HL-60 (cell line): ENCODE measurements around the gene PRKD1.

Experiments used
- DNase-seq, 2 experiments: peaks; one replicate each; pipeline ENCODE4 v3.0.0-alpha.2; 2010 to 2020; ENCODE audit warnings: low read depth in 1 of 2, low spot score in 1 of 2
- H3K27ac ChIP-seq: fragments of 250-450 bp; sonication (Bioruptor Pico); replicated peaks from 2 replicates; pipeline ENCODE4 v1.5.1; 2020; ENCODE audit warnings: mild to moderate bottlenecking, moderate library complexity
- H3K27me3 ChIP-seq: fragments of 250-450 bp; sonication (Bioruptor Pico); 2 replicates; pipeline ENCODE4 v1.5.1; 2021; ENCODE audit warnings: mild to moderate bottlenecking, moderate library complexity; ENCODE audit not compliant: insufficient read depth, poor library complexity, severe bottlenecking
- H3K4me3 ChIP-seq: replicated peaks from 2 replicates; pipeline ENCODE4 v1.5.1; 2011; ENCODE audit warnings: mild to moderate bottlenecking, control low read depth, low read length; ENCODE audit not compliant: insufficient read depth
- GABPA ChIP-seq: IDR thresholded peaks from 2 replicates; pipeline ENCODE4 v1.6.1; 2012; ENCODE audit warnings: low read depth
- POLR2AphosphoS5 ChIP-seq: IDR thresholded peaks from 2 replicates; pipeline ENCODE4 v1.6.1; 2012; ENCODE audit warnings: low read depth
- REST ChIP-seq: IDR thresholded peaks from 2 replicates; pipeline ENCODE4 v1.6.1; 2012; ENCODE audit warnings: low read depth; ENCODE audit not compliant: insufficient replicate concordance
- SPI1 ChIP-seq: IDR thresholded peaks from 2 replicates; pipeline ENCODE4 v1.6.1; 2012; ENCODE audit warnings: low read depth, mild to moderate bottlenecking, borderline replicate concordance
- TF ChIP-seq, protein P1 (sequence below): IDR thresholded peaks from one replicate; pipeline ENCODE4 v1.5.1; 2011; ENCODE audit warnings: low read length, control low read depth, inconsistent platforms; ENCODE audit not compliant: insufficient read depth

Gene PRKD1

GRCh38 chr14:29664515-29664914 is 263.1 kb downstream of the PRKD1 start:
- TF ChIP-seq, protein P1, sequence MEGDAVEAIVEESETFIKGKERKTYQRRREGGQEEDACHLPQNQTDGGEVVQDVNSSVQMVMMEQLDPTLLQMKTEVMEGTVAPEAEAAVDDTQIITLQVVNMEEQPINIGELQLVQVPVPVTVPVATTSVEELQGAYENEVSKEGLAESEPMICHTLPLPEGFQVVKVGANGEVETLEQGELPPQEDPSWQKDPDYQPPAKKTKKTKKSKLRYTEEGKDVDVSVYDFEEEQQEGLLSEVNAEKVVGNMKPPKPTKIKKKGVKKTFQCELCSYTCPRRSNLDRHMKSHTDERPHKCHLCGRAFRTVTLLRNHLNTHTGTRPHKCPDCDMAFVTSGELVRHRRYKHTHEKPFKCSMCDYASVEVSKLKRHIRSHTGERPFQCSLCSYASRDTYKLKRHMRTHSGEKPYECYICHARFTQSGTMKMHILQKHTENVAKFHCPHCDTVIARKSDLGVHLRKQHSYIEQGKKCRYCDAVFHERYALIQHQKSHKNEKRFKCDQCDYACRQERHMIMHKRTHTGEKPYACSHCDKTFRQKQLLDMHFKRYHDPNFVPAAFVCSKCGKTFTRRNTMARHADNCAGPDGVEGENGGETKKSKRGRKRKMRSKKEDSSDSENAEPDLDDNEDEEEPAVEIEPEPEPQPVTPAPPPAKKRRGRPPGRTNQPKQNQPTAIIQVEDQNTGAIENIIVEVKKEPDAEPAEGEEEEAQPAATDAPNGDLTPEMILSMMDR: no peak
- TF ChIP-seq SPI1: no peak
- TF ChIP-seq POLR2AphosphoS5: no peak
- TF ChIP-seq GABPA: no peak
- no peak for TF ChIP-seq REST
- no peak for DNase-seq
- H3K27ac ChIP-seq: no peak overlapping the region
- H3K27me3 ChIP-seq: no peaks in the 10 kb centered on the region
- H3K4me3 ChIP-seq: no peak overlapping the region

DNA sequence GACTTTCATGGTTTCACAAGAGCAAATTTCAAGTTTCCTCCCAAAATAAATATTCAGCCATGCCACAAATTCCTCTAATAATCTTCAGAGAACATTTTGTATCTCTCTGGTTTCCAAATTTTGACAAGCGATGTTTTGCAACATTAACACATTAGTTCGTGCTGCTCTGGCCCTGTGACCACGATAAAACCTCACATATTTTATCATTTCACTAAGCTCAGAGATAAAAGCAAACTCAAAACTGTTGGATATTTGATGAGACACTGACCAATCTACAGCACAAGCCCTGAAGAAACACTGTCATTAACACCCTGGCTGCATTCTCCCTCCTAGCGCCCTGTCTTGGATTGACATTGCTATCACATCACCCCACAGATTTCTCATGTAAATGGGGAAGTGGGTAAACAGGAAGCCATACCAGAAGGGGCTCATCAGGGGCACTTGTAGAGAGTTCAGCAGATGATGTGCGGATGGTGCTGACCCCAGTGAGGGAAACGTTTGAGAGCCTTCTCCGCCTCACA is 264.3 kb downstream of the PRKD1 start:
- Histone ChIP-seq H3K27me3 (no peaks in the 10 kb centered on the region), H3K4me3 (no peak overlapping the region), H3K27ac (no peak overlapping the region)
- TF ChIP-seq REST: no peak
- TF ChIP-seq SPI1: peak; percentile 43; the same call in 1 of the 2 replicates
- no peak for DNase-seq

DNA sequence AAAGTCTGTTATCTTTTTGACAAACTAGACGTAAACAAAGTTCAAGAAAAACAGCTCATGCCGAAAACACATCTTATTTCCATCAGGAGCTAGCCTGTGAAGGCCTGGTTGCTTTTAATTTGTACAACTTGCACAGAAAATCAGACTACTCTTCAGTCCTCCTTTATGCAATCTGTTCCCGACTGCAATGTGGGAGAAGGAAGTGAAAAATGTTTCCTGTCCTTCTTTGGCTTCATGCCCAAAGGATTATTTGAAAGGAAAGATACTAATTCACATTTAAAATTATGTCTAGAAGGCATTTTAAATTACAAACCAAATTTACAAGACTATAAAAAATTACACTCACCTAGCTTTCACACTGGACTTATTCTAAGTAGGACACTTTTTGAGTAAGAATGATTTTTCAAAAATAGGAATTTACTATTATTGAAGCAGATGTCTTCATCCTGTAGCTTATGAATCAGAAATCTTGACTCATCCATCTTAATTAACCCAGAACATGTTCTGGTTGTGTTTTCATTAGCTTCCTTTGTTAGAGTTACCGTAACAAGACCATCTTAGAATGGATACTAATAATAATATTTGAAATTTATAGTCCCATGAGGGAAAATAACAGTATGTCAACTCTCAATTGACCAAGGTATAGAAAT is 272.6 kb downstream of the PRKD1 start:
- Histone ChIP-seq H3K27ac (no peak overlapping the region), H3K4me3 (no peak overlapping the region), H3K27me3 (no peaks in the 10 kb centered on the region)
- TF ChIP-seq REST (no peak), GABPA (no peak), POLR2AphosphoS5 (no peak), SPI1 (no peak)
- TF ChIP-seq, protein P1: no peak
- no peak for DNase-seq

GRCh38 chr14:29653303-29653702 is 274.3 kb downstream of the PRKD1 start:
- Histone ChIP-seq H3K27ac (no peak overlapping the region), H3K27me3 (no peaks in the 10 kb centered on the region), H3K4me3 (no peak overlapping the region)
- TF ChIP-seq SPI1 (no peak), GABPA (no peak), REST (no peak)
- TF ChIP-seq, protein P1: no peak
- no peak for DNase-seq
